HG02678 (cell line): ENCODE data around the gene VTI1B.
A peak's percentile ranks its signal among the peaks of the same experiment; 100 is the strongest.
"Not testable (repeated sequence)": the region's sequence is repeated elsewhere in the genome, so short reads cannot be mapped to it uniquely, and the experiment has no call there.

Source experiments
- ATAC-seq: cut with Tn5 transposase; IDR thresholded peaks from one replicate; pipeline ENCODE4 v1.9.1; 2021; ENCODE audit warnings: mild to moderate bottlenecking, moderate library complexity; ENCODE audit not compliant: unreplicated experiment

VTI1B gene

DNA sequence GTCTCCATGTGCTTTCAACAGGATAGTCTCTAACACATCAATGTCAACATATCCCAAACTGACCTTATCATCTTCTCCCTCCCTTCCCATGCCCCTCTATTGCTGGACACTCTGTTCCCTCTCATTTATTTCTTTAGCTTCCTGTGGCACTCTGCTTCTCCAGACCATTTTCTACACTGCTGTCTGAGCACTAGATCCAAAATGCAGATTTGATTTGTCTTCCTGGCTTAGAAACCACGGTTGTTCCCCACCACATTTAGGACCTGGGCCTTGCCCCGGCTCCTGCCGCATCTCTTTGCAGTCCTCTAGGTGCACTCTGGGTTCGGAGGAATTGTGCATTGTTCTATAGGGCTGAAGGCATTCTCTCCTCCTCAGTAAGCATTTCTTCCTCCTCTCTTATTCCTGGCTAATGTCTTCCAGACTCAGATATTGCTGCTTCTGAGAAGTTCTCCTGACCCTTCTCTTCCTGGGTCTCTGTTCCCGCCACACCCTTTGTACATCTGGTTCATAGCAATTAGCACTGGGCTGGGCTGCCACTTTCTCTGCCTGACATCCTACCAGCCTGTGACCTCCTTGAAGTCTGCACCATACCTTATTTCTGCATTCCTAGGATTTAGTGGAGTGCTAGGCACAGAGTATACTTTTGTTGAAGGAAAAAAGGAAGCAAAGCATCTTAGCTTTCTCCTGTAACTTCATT lies 40.8 kb downstream of the VTI1B start:
- no peak for ATAC-seq

DNA sequence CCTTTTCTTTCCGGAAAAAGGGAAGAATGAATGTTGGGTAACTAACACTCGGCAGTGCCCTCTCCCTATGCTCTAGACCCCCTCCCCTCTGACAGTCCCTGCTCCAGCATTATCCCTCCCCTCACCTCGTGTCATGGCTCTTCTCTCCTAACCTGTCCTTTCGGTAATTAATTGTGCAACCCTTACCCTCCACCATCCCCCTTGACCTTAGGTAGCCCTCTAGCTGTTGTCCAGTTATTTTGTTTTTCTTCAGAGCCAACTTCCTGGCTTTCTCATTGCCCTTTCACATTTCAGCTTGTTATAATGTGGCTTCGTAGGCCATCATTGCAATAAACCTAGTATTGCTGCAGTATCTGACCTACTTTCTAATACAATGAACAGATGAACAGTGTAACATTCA lies 43.5 kb downstream of the VTI1B start:
- no peak for ATAC-seq

- no peak for ATAC-seq
These were observed 44.2 kb downstream of the VTI1B start for GRCh38 chr14:67630186-67630585.

GRCh38 chr14:67627519-67627918 lies 46.9 kb downstream of the VTI1B start:
- no peak for ATAC-seq

GRCh38 chr14:67626131-67626530 lies 48.3 kb downstream of the VTI1B start:
- not testable (repeated sequence) for ATAC-seq

DNA sequence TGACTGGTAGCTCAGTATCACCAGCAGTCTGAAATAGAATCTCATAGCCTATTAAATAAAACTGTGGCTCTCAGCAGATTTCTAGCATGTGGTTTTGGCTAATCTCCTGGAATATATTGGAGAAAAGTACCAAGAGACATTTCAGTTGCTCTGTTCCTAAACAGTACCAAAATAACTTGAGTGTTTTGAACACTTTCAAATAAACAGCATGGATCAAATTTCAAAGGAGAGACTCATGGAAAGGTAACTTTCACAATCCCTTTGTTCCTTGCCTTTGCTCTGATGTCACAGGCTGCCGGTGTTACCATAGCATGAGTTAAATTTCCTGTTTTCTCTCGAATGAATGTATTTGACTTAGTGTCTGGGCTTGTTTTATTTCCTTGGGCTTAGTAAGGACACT lies 51.3 kb downstream of the VTI1B start:
- ATAC-seq = no peak

DNA sequence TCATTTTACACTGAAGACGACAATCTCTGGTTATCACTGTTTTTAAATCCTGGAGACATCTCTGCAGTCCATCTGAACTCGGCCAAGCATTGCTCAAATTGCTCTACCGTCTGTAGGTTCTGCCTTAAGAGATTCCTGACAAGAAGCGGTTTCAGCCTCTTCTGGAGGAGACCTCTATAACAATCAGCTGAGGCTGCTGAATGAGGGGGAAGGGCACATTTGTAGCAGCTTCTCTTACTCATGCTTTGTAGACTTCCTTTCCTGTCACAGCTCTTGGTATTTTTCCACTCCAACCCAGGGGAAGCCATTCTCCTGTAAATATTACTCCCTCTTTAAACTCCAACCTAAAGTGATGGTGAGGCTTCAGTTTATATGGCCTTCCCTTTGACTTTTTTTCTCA lies 51.8 kb downstream of the VTI1B start:
- ATAC-seq = no peak

DNA sequence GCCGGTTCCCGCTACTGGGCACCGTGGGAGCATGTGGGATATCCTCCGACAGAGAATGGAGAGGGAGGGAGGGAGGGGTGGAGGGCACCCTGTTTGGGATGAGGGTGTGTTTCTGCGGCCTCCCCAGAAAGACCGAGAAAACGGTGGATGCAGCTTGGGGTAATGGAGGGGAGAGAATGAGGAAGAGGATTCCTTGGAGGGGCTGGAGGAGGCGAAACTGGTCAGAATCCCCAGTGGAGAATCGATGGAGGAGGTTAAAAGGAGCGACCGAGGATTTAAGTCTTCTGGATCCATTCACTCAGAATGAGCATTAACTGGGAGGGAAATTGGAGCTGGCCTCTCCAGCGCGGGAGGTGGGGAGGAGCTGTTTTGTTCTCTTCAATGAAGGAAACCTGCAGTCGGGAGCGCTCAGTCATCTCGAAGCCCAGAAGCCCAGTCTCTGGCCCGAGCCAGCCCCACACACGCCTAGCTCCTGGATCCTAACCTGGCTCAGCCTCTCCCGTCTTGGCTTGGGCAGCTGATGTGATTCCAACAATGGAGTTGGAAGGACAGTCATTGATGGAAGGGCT lies 54.1 kb downstream of the VTI1B start:
- ATAC-seq = no peak

- ATAC-seq = peak; percentile 97
These were observed 54.8 kb downstream of the VTI1B start, which contains the start of gene ARG2 for GRCh38 chr14:67619446-67620216. Gene ARG2, plus strand, starts transcription at chr14:67619920. Its CDS starts 58 bp downstream, at chr14:67619978.

- ATAC-seq = no peak
These were observed 55.8 kb downstream of the VTI1B start for GRCh38 chr14:67618617-67619063.

DNA sequence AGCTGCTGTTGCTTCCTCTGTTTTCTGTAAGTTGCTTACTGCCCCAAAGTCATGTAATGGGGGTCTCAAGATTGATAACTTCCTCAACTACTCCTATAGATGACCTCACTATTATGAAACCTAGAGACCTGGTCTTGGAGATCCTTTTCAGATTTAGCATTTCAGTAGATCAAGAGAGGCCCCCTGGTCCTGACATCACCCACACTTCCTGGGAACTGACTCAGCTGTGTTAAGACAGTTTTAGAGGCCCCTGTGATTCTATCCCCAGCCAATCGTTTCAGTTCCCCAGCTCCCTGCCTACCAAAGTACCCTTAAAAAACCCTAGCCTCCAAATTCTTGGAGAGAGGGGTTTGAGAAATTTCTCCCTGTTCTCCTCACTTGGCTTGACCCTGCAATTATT lies 63.9 kb downstream of the VTI1B start:
- ATAC-seq = no peak

DNA sequence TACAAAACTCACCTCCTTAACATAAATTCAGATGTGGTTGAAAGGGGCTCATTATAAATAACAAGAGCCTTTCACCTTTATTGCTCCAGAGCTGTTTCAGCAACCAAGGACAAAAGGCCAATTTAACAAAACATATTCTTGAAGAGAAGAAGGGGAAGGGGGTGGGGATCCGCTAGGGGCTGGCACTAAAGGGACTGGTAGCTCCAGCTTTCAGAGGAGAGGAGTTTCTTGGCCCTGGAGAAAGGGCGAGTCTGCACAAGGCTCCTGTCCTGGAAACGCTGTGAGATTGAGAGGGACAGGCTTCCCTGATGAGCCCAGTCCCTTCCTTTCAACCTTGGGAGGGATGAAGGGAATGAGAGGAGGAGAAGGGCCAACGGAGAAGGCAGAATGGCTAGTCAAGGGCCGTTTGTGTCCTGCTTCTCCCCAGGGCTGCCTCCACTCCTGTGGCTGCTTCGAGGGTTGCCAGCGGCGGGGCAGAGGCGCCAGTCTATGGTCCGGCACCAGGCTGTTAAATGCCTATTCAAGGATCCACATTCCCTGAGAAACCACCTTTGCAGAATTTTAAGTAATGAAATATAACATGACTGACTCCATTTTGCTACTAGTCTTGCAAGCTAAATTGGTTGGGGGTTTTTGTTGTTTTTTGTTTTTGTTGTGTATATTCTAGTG lies 64.7 kb downstream of the VTI1B start:
- ATAC-seq = no peak

GRCh38 chr14:67607646-67608045 lies 66.8 kb downstream of the VTI1B start:
- no peak for ATAC-seq

DNA sequence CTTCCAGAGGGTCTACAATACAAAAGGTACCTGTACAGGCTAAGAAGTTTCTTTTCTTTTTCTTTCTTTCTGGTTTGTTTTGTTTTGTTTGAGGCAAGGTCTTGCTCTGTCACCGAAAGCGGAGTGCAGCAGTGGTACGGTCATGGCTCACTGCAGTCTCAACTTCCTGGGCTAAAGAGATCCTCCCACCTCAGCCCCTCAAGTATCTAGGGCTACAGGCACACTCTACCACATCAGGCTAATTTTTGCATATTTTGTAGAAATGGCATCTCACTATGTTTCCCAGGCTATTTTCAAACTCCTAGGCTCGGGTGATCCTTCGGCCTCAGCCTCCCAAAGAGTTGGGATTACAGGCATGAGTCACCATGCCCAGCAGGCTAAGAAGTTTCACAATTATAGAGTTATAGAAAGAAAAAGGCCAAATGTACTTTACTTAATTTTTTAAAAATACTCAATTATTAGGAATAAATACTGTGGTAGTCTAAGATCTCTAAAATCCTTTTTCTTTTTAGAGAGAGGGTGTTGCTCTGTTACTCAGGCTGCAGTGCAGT lies 71.4 kb downstream of the VTI1B start:
- ATAC-seq = no peak

- no peak for ATAC-seq
These were observed 72.4 kb downstream of the VTI1B start for GRCh38 chr14:67602076-67602475.

GRCh38 chr14:67600562-67600974 lies 73.9 kb downstream of the VTI1B start:
- ATAC-seq = not testable (repeated sequence)

DNA sequence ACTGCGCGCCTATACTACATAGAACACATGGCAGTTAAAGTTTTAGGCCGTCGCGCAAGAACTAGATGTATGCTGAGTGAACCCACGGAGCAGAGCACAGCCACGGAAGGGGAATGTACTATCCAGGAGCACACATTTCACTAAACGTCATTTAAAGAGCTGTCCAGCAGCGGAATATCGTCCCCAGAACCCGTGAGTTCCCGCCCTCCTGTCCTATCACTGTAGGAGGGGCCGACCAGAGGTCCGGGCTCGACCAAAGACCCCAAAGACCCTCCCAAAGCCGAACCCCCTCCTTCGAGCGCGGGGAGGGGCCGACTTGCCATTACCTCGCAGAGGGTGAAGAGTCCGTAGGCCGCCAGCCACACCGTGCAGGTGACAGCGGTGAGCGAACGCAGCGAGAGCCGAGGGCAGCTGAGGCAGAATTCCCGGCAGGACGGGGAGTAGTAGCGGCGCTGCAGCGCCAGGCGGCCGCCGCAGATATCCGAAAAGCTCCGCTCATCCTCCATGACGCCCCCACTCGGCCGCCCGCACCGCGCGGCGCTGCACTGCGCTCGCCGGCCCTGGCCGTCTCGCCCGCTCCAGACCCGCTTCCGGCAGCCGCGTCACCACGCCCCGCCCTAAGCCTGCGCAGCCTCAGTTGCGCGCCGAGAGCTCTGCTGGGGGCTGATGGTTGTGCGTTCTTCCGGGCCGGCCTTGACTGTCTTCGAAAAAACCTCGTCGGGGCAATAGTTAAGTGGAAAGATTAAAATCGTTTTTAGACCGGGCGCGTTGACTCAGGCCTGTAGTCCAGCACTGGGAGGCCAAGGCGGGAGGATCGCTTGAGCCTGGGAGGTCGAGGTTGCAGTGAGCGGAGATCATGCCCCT lies 74.5 kb downstream of the VTI1B start, which contains the start of gene PIGH:
PIGH (minus strand) TSS at position 571 of the 864 bp plus-strand sequence; CDS start at position 506, 65 bp downstream.
- ATAC-seq = peak; percentile 96
